Brain microvascular endothelial cell (primary cell): Measurements from ENCODE around the gene HK3.

Experiments used
- DNase-seq: peaks from one replicate; pipeline ENCODE4 v3.0.0-alpha.2; 2020
- H3K27ac ChIP-seq: fragments of 250-450 bp; sonication (Bioruptor Pico); 2 replicates; pipeline ENCODE4 v1.5.1; 2020; ENCODE audit warnings: mild to moderate bottlenecking, moderate library complexity
- H3K27me3 ChIP-seq: fragments of 250-450 bp; sonication (Bioruptor Pico); replicated peaks from 2 replicates; pipeline ENCODE4 v1.5.1; 2020; ENCODE audit warnings: mild to moderate bottlenecking
- H3K36me3 ChIP-seq: fragments of 250-450 bp; sonication (Bioruptor Pico); replicated peaks from 2 replicates; pipeline ENCODE4 v1.5.1; 2020; ENCODE audit warnings: mild to moderate bottlenecking
- H3K4me3 ChIP-seq: 2 replicates; pipeline ENCODE4 v1.5.1; 2011; ENCODE audit warnings: low read depth, mild to moderate bottlenecking, control low read depth, low read length, moderate library complexity
- CTCF ChIP-seq: IDR thresholded peaks from 2 replicates; pipeline ENCODE4 v1.5.1; 2011; ENCODE audit warnings: low read depth, mild to moderate bottlenecking, moderate library complexity, low read length, control low read depth, inconsistent platforms; ENCODE audit errors: missing control alignments
- in situ Hi-C: cut with HindIII; loops from 2 replicates; pipeline ENCODE4 v1.10.0; 2017; ENCODE audit warnings: low sequenced_read_pairs, low pct_ligation_motif_present

The HK3 gene

GRCh38 chr5:176870110-176870591 is 29.0 kb downstream of the HK3 start:
- peak; percentile 69 for TF ChIP-seq CTCF

GRCh38 chr5:176869501-176870109 is 29.5 kb downstream of the HK3 start:
- DNase-seq = no peak
- in situ Hi-C loops = no loop called here
- H3K36me3 ChIP-seq = no peaks in the 10 kb centered on the region
- TF ChIP-seq CTCF = no peak
- no peak overlapping the region for H3K4me3 ChIP-seq
- H3K27ac ChIP-seq = no peak overlapping the region
- H3K27me3 ChIP-seq = peaks cover 36% of the 10 kb centered on the region

More at GRCh38 chr5:176870110-176870591, 29.0 kb downstream of the HK3 start:
- no peak overlapping the region for H3K4me3 ChIP-seq
- H3K36me3 ChIP-seq = no peaks in the 10 kb centered on the region
- peaks cover 33% of the 10 kb centered on the region for H3K27me3 ChIP-seq
- in situ Hi-C loops = no loop called here
- no peak overlapping the region for H3K27ac ChIP-seq
- DNase-seq = peak; percentile 43

DNA sequence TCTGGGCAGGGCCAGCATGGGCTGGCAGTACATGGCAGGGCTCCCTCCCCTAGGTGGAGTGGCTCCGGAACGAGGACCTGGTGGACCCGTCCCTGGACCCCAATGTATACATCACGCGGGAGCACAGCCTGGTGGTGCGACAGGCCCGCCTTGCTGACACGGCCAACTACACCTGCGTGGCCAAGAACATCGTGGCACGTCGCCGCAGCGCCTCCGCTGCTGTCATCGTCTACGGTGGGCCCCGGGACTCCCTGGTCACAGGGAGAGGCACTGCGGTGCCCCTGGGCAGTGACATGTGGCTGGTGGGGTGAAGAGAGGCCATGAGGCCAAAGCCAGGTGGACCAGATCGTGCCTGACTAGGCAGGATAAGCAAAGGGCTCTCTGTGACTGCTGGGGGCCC is 30.4 kb downstream of the HK3 start:
- no peak for DNase-seq
- TF ChIP-seq CTCF = no peak
- in situ Hi-C loops = no loop called here
- Histone ChIP-seq H3K27ac (no peak overlapping the region), H3K4me3 (no peak overlapping the region), H3K36me3 (no peaks in the 10 kb centered on the region), H3K27me3 (peaks cover 38% of the 10 kb centered on the region)

DNA sequence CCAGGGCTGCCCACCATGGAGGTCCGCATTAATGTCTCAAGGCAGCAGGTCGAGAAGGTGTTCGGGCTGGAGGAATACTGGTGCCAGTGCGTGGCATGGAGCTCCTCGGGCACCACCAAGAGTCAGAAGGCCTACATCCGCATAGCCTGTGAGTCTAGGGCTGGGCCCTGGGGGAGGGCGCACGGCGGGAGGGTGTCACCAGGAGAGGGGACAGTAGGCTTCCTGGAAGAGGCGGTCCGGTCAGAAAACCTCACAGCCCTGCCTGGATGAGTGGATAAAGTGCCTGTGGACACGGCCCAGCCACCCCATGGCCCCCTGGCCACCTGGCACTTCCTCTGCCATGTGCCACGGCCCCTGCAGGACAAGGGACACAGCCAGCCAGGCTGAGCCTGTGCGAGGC is 31.0 kb downstream of the HK3 start:
- no peak for DNase-seq
- peaks cover 42% of the 10 kb centered on the region for H3K27me3 ChIP-seq
- no peak overlapping the region for H3K4me3 ChIP-seq
- in situ Hi-C loops = no loop called here
- H3K27ac ChIP-seq = no peak overlapping the region
- no peak for TF ChIP-seq CTCF
- no peaks in the 10 kb centered on the region for H3K36me3 ChIP-seq

GRCh38 chr5:176866707-176867310 is 32.3 kb downstream of the HK3 start:
- no peaks in the 10 kb centered on the region for H3K36me3 ChIP-seq
- in situ Hi-C loops = no loop called here

More at GRCh38 chr5:176866707-176867310, 32.3 kb downstream of the HK3 start:
- peaks cover 53% of the 10 kb centered on the region for H3K27me3 ChIP-seq
- DNase-seq = no peak
- TF ChIP-seq CTCF = no peak
- H3K27ac ChIP-seq = no peak overlapping the region
- no peak overlapping the region for H3K4me3 ChIP-seq
